ENCODE data around the gene APBB1. TPM values are rescaled to one million over a fixed set of nuclear protein-coding genes. Genes with fewer than 3 reads are reported as not detected.
A peak's percentile ranks its signal among the peaks of the same experiment; 100 is the strongest.

APBB1 gene
- polyA plus RNA-seq, 2 of the 4 experiments (the other 2 are of a cell fraction): 13.6 to 16.4 TPM

DNA sequence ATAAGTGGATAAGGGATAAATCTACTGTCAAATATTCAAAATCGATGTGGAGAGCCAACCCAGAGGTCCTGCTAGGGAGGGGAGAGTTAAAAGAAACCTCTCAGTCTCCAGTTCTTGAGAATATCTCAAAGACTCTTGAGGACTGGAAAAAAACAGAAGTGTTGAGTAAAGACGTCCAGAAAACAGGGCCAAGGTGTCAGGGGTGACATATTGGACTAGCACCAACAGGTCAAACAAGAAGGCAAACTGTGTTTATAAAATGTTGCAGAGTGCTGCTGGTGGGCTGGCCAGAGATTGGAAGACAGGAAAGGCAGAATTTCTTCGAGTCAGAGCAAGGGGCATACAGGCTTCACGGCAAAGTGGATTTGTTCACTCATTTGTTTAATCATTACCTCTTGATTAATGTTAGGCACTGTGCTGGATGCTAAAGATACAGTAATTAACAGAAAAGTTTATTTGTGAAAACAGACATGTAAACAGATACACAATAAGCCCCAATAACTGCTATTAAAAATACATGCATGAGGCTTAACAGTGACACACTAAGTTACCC lies 62.3 kb downstream of the APBB1 start:
- Histone ChIP-seq H3K4me3 (no peak overlapping the region), H3K4me1 (peaks cover 22% of the 10 kb centered on the region), H3K4me2 (peak overlapping the region; percentile 23; the same call in 1 of the 3 replicates), H3K27ac (no peak overlapping the region), H3K9me3 (no peaks in the 10 kb centered on the region)
- 51% methylated on average over 4 of the region's 4 CpGs for WGBS (ENCODE audit: missing lambda C conversion rate)
- ChIA-PET CTCF (interaction anchor here (1.2 to 3.8 kb wide), 5 partner anchors 39 to 333 kb away, joined by 4 to 34 read pairs (median 6); no protein-coding TSS in a partner anchor), POLR2A (no interaction called here)
- ATAC-seq (no peak), FAIRE-seq (no peak), DNase-seq (ENCODE audit: low read depth in 1 of 2, low spot score in 1 of 2) (no peak)
- TF ChIP-seq HOXB13 (CRISPR knock-in tag; IDR thresholded peaks at IDR 0.05; ENCODE audit: low read depth) (no peak), RARB (CRISPR knock-in tag; IDR thresholded peaks at IDR 0.05) (no peak), PHF8 (IDR thresholded peaks at IDR 0.05; ENCODE audit: borderline replicate concordance, low read depth) (no peak), NR3C1 (IDR thresholded peaks at IDR 0.05) (no peak), RCOR1 (IDR thresholded peaks at IDR 0.05; ENCODE audit: low read depth, low read length) (no peak), SMC3 (IDR thresholded peaks at IDR 0.05) (no peak)
- TF ChIP-seq, protein P1, sequence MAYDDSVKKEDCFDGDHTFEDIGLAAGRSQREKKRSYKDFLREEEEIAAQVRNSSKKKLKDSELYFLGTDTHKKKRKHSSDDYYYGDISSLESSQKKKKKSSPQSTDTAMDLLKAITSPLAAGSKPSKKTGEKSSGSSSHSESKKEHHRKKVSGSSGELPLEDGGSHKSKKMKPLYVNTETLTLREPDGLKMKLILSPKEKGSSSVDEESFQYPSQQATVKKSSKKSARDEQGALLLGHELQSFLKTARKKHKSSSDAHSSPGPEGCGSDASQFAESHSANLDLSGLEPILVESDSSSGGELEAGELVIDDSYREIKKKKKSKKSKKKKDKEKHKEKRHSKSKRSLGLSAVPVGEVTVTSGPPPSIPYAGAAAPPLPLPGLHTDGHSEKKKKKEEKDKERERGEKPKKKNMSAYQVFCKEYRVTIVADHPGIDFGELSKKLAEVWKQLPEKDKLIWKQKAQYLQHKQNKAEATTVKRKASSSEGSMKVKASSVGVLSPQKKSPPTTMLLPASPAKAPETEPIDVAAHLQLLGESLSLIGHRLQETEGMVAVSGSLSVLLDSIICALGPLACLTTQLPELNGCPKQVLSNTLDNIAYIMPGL (CRISPR knock-in tag; IDR thresholded peaks at IDR 0.05; ENCODE audit: borderline replicate concordance): no peak
- TF ChIP-seq, protein P2, sequence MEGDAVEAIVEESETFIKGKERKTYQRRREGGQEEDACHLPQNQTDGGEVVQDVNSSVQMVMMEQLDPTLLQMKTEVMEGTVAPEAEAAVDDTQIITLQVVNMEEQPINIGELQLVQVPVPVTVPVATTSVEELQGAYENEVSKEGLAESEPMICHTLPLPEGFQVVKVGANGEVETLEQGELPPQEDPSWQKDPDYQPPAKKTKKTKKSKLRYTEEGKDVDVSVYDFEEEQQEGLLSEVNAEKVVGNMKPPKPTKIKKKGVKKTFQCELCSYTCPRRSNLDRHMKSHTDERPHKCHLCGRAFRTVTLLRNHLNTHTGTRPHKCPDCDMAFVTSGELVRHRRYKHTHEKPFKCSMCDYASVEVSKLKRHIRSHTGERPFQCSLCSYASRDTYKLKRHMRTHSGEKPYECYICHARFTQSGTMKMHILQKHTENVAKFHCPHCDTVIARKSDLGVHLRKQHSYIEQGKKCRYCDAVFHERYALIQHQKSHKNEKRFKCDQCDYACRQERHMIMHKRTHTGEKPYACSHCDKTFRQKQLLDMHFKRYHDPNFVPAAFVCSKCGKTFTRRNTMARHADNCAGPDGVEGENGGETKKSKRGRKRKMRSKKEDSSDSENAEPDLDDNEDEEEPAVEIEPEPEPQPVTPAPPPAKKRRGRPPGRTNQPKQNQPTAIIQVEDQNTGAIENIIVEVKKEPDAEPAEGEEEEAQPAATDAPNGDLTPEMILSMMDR (IDR thresholded peaks at IDR 0.05): no peak

DNA sequence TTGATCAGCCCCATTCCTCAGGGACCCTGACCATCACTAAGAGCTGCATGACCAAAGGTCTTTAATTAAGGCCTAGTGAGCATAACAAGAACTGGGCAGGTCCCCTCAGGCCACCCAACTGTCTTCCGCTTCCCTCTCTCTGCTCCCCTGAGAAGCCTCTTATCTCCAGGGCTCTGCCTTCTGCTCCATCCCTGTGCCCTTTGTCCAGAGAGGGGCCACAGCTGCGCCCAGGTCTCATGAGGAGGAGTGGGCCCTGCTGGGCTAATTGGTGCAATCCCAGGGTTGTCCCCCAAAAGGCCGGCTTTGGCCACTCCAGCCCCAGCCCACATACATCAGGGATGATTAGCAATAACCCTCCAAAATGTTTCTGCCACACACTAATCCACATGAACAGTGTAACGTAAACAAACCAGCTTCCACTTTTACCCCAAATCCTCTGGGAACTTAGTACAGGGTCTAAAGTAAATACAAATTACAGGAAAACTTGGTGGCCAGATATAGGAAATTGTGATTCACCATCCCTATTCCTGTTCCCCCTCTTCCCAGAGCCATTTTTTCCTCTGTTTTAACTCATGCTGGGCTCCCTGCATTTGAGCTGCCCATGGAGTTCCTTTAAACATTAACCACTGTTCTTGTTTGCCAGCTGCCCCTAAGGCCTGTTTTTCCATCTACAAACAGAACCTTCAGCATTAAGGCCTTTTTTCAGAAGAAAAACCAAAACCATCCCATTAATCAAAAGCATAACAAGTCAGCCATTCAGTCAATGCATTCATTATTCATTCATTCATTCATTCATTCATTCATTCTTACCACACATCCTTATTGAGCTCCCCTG lies 64.0 kb downstream of the APBB1 start:
- no peaks in the 10 kb centered on the region for H3K9me3 ChIP-seq
- 70% methylated on average over 4 of the region's 4 CpGs for WGBS (ENCODE audit: missing lambda C conversion rate)
- FAIRE-seq: no peak
- H3K27ac ChIP-seq: peak overlapping the region; percentile 44 to 67; a peak in 4 of 6 replicates
- DNase-seq (ENCODE audit: low read depth in 1 of 2, low spot score in 1 of 2): no peak
- TF ChIP-seq HOXA7 (CRISPR knock-in tag; IDR thresholded peaks at IDR 0.05) (no peak), MYC (IDR thresholded peaks at IDR 0.05; ENCODE audit: borderline replicate concordance, low read length) (no peak), CEBPB (IDR thresholded peaks at IDR 0.05) (no peak), RFX5 (IDR thresholded peaks at IDR 0.05) (no peak), MAZ (IDR thresholded peaks at IDR 0.05; ENCODE audit: borderline replicate concordance, low read depth, low read length) (no peak), NR3C1 (IDR thresholded peaks at IDR 0.05) (no peak)
- POLR2A ChIA-PET: no interaction called here
- CTCF ChIA-PET: interaction anchor here (0.6 to 6.0 kb wide), 28 partner anchors 9 to 934 kb away, joined by 3 to 90 read pairs (median 4); partner anchors contain the start of gene CAVIN3
- H3K4me1 ChIP-seq: peaks cover 22% of the 10 kb centered on the region
- H3K4me3 ChIP-seq: no peak overlapping the region
- peak overlapping the region; percentile 51 for H3K4me2 ChIP-seq
- ATAC-seq: peak; percentile 20 to 37; a peak in 3 of 6 replicates

DNA sequence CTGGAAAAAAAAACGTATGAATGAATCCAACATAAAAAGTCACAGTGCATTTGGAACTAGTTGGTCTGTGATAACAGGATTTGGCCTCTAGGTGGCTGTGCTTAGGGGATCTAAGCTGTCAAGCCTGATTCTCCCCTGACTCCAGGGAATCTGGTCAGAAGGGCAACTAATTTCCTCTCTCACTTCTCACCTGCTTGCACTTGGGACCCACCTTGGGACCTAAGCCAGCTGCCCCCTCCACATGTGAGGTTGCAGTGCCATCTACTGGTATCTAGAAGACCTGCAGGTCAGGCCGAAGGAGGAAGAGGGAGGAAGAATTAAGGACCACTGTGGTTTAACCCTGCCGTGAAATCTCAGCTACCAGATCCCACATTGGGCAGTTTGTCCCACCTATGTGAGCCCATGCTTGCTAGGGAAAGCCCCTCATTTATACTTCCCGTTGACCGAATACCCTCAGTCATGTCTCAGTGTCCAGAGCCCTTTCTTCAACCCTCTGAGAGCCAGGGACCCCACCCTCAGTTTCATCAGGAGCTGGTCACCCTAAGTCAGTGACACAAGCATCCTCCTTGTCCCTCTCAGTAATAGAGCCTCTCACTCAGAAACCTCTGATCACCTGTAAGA lies 65.4 kb downstream of the APBB1 start:
- H3K4me2 ChIP-seq: no peak overlapping the region
- WGBS (ENCODE audit: missing lambda C conversion rate): 9% methylated on average over 5 of the region's 5 CpGs
- peak; percentile 56 to 86; a peak in 5 of 6 replicates for ATAC-seq
- POLR2A ChIA-PET: interaction anchor here (1.2 kb wide), 1 partner anchor 33 kb away, joined by 5 read pairs; the partner anchor contains the start of gene CAVIN3
- no peaks in the 10 kb centered on the region for H3K9me3 ChIP-seq
- CTCF ChIA-PET: interaction anchor here (0.6 to 6.0 kb wide), 68 partner anchors 10 to 1300 kb away, joined by 3 to 90 read pairs (median 4); partner anchors contain the start of genes CAVIN3 and CCKBR
- H3K27ac ChIP-seq: 0 out of 6 replicates have a peak overlapping the region, but pooled peaks of 1 of the 2 experiments have one; percentile 28
- DNase-seq (ENCODE audit: low read depth in 1 of 2, low spot score in 1 of 2): peak; percentile 46 to 79
- no peak for FAIRE-seq
- TF ChIP-seq, protein P2 (IDR thresholded peaks at IDR 0.05): peak; percentile 96
- TF ChIP-seq RAD21 (conservative IDR thresholded peaks at IDR 0.05 in 1 of 2, IDR thresholded peaks at IDR 0.05 in 1 of 2) (peak; percentile 92 to 95), KDM5A (IDR thresholded peaks at IDR 0.05) (no peak), EHF (CRISPR knock-in tag; IDR thresholded peaks at IDR 0.05) (no peak), SREBF2 (IDR thresholded peaks at IDR 0.05) (no peak), ZSCAN20 (CRISPR knock-in tag; IDR thresholded peaks at IDR 0.05) (no peak), TP53 (CRISPR knock-in tag; IDR thresholded peaks at IDR 0.05) (no peak), SMC3 (IDR thresholded peaks at IDR 0.05) (peak; percentile 64), NPAS2 (CRISPR knock-in tag; IDR thresholded peaks at IDR 0.05; ENCODE audit: borderline replicate concordance) (no peak), MYC (IDR thresholded peaks at IDR 0.05; ENCODE audit: borderline replicate concordance, low read length) (no peak)
- TF ChIP-seq, protein P3, sequence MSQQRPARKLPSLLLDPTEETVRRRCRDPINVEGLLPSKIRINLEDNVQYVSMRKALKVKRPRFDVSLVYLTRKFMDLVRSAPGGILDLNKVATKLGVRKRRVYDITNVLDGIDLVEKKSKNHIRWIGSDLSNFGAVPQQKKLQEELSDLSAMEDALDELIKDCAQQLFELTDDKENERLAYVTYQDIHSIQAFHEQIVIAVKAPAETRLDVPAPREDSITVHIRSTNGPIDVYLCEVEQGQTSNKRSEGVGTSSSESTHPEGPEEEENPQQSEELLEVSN (IDR thresholded peaks at IDR 0.05; ENCODE audit: borderline replicate concordance, low read depth): no peak
- peaks cover 22% of the 10 kb centered on the region for H3K4me1 ChIP-seq
- no peak overlapping the region for H3K4me3 ChIP-seq

Data from A549 (cell line).